GM18502 (cell line): ENCODE measurements around the gene SUGCT.

Experiments used
- ATAC-seq: cut with Tn5 transposase; IDR thresholded peaks from one replicate; pipeline ENCODE4 v1.9.1; 2021; ENCODE audit warnings: mild to moderate bottlenecking; ENCODE audit not compliant: unreplicated experiment, poor library complexity

Gene SUGCT

DNA sequence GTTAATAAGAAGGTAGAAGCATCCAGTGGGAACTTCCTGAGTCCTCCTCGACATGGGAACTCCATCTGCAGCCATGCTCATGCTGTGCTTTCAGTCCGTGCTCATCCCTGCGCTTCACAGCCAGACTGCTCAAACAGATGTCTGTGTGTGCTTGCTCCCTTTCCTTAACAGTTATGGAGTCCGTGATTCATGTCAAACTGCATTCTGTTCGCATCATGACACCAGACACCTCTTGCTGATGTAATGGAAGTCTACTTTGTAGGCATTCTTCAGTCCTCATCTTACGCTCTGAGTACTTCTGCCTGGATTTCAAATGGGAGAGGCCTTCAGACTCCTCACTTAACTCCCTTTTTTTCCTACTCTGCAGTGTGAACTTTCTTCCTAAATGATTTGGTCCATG is 304.9 kb downstream of the SUGCT start:
- no peak for ATAC-seq

DNA sequence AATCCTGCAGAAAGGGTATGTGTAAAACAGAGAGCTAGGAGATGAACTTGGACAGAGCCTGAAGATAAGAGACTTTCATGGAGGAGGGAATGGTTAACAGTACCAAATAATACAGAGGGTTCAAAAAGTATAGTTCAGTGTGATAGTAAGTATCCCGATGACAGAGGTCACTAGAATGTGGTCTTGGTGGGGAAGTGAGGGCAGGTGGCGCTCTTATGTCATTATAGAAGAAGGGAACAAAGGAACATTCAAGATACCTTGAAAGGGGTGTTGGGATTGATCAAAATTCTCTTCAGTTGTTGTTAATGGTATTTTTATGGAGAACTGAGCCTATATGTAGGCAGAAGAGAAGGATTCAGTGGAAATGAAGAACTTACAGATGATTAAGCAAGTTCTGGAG is 312.5 kb downstream of the SUGCT start:
- no peak for ATAC-seq

GRCh38 chr7:40455485-40455884 is 320.7 kb downstream of the SUGCT start:
- ATAC-seq: no peak

- ATAC-seq: no peak
These were observed 323.1 kb downstream of the SUGCT start for GRCh38 chr7:40457776-40458480.

- no peak for ATAC-seq
These were observed 328.6 kb downstream of the SUGCT start for GRCh38 chr7:40463446-40463845.

- ATAC-seq: no peak
These were observed 334.4 kb downstream of the SUGCT start for GRCh38 chr7:40468891-40469864.

DNA sequence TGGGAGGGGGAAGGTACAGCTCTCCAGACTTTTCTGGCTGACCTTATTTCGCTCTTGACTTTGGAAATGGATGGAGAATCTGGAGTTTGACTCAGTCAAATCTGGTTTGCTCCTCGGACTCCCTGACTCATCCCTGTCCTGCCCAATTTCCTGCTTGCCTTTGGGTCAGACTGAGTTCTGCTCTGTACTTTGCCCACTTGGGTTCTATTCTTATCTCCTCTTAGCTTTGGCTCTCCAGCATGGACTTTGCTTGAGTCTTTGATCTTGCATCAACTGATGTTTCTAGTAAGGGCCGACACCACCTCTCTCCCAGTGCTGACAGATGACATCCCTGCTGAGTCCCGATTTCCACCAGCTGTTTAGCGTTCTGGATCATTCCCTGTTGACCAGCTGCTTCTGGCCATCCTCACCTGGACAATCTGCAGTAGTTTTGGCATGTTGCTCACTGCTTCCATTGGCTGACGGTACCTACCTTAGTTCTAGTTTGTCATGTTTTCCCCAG is 335.3 kb downstream of the SUGCT start:
- no peak for ATAC-seq

- no peak for ATAC-seq
These were observed 336.0 kb downstream of the SUGCT start for GRCh38 chr7:40470817-40471216.

DNA sequence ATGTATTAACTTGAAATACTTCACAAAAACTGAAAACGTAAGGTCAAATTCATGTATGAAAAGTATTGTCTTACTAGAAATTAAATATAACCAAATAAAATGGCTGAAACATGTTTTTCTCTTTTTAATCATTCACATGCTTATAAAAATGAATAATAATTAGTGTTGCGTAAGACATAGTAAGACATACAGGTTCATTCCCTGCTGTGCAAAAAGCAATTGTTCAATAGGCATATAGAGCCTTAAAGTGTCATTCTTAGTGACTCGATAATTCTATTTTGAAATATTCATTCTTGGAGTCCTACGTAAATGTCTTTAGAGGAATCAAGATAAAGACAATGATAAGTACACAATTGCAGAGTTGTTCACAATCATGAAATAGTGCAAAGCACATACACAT is 337.1 kb downstream of the SUGCT start:
- no peak for ATAC-seq

DNA sequence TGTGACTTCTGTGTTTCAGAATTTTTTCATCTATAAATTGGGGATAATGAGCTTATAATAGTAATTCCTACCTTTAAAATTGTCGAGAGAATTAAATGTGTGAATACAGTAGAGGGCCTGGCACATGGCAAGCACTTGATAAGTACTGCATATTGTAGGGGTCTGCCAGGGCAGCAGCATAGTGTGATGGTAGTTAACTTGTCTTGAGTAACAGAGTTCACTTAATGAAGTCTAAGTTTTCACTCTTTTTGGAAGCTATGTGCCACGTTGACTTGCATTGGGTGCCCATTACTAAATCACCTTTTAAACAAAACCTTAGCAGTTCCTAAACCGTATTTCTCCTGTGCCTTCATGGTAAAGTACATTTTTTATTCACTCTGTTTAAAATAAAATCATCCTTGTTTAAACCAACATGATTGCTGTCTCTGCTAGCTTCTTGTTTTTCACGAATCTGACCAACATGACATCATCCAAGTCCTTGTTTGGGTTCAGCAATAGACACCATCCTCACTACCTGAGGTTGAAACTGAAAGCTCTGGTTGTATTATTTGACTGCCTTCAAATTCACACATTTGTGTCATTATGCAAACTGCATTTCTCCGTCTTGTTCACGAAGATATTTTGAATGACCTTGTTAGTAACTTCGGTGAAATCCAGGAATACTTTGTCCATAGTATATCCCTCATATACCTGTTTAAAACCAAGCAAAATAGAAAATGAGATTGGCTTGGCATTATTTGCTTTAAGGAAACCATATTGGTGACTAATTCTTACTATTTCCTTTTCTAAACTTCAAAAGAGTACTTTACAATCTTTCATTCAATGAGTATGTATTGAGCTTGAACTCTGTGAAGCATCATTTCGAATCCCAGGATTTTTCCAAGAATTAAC is 340.2 kb downstream of the SUGCT start:
- peak; percentile 100 for ATAC-seq

GRCh38 chr7:40475681-40475982 is 340.8 kb downstream of the SUGCT start:
- peak; percentile 7 for ATAC-seq

DNA sequence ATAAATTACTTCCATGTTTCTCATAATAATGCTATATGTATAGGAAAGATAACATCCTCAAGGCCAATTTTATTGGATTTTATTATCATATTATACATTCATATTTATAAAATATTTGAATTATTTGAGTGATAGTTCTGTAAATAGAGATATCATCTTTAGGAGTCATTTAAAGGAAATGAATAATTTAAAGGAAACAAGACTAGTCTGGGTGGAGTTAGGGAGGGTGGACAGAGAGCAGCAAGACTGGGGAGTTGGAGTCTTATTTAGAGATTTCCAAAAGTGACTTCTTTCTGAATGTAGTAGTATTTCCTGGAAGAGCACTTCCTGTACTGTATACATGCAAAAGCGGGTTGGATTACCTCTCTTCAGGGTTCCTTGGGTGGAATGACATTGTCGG is 342.3 kb downstream of the SUGCT start:
- ATAC-seq: no peak

DNA sequence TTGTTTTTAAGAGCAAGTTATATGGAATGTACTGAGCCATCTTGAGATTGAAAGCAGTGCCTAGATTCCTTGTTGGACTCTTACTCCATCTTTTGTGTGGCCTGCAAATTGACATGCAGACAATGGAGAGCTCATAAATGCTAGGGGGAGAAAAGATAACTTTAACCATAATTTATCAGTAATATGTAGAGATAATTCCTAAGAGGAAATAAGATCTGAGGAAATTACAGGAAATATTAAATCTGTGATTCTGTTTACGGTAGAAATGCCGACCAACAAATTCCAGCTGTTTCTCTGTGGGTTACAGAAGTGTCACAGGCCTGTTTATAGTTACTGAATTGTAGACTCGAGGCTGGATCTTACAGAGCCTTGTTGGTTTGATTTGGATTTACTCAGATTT is 348.0 kb downstream of the SUGCT start:
- no peak for ATAC-seq

GRCh38 chr7:40483630-40484029 is 348.8 kb downstream of the SUGCT start:
- ATAC-seq: no peak

- no peak for ATAC-seq
These were observed 355.2 kb downstream of the SUGCT start for GRCh38 chr7:40489844-40490602.

DNA sequence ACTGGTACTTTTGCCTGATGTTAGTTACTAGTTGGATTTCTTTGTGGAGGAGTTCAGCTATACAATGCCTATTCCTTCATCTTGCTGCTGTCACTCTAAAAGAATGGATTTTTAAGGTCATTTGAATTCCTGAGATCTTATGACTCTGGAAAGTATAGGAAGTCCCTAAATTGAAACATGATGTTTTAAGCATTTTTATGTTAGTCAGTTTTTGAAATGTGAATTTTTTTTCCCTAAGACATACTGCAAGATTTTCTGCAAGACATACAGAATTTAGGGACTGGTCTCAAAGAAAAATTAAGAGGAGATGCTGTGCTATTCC is 355.8 kb downstream of the SUGCT start:
- no peak for ATAC-seq

DNA sequence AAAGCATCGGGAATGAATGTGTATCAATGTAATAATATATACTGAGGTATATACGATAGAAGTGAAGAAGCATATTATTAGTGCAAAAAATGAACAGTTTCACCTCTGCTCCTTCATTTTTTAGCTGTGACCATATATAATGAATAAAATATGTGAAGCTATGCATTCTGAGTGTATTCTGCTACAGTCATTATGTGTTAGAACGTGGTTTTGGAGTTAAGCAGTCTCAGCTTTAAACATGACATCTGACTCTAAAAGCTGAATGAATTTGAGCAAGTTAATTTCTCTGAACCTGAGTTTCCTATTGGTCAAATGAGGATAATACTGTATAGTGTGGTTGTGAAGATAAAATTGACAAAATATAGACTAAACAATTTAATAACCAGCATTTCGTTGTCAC is 358.1 kb downstream of the SUGCT start:
- no peak for ATAC-seq

GRCh38 chr7:40493609-40494051 is 358.8 kb downstream of the SUGCT start:
- no peak for ATAC-seq

GRCh38 chr7:40498924-40499510 is 364.2 kb downstream of the SUGCT start:
- ATAC-seq: no peak

DNA sequence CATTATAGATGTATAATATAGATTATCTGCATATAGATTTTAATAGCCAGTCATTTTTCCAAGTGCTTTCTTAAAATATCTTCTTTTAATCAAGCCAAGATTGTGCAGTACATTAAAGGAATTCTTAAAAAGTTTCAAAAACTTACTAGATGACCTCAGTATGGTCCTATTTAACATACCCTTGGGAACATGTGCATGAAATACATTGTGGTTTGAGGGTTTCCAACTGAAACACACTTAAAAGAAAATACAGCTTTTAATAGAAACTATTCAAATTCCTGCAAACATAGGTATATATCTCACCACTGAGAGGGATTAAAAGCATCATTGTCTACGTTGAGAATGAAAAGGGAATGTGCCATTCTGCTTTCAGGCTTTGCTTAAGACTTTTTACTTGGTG is 364.9 kb downstream of the SUGCT start:
- no peak for ATAC-seq
